ENCODE results near the gene HSD17B2.

Gene HSD17B2

DNA sequence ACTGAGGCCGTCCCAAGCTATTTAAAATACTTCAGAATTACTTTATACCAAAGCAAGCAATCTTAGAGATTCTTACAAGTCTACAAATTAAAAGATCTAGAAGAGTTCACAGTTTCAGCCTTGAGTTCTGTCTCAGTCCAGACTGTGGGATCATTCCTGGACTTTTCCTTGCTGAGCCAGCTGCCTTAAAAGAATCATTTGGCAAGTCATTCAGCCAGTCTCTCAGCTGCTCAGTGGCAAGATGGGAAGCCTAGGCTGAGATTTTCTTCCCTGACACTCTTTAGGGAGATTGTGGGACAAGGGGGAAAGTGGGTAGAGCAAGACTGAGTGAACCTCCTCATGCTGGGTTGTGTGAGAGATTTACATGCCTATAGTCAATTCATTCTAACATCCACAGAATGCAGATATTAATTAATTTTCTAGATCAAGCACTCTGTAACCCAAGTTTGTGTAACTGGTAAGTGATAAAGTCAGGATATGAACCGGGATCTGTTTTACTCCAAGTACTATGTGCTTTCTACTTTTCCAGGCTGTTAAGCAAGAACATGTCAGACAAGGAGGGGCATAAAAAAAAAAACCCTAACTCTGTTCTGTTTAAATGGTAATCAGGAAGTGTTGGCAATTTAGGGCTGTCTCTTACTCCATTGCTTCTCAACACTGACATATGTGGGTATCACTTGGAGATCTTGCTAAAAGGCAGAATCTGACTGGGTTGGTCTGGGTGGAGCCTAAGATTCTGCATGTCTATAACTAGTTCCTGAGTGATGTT, 50.1 kb downstream of the HSD17B2 start:
- H3K4me3 ChIP-seq (ENCODE audit: low read depth, low read length), result no peak overlapping the region
- TF ChIP-seq, protein P1, sequence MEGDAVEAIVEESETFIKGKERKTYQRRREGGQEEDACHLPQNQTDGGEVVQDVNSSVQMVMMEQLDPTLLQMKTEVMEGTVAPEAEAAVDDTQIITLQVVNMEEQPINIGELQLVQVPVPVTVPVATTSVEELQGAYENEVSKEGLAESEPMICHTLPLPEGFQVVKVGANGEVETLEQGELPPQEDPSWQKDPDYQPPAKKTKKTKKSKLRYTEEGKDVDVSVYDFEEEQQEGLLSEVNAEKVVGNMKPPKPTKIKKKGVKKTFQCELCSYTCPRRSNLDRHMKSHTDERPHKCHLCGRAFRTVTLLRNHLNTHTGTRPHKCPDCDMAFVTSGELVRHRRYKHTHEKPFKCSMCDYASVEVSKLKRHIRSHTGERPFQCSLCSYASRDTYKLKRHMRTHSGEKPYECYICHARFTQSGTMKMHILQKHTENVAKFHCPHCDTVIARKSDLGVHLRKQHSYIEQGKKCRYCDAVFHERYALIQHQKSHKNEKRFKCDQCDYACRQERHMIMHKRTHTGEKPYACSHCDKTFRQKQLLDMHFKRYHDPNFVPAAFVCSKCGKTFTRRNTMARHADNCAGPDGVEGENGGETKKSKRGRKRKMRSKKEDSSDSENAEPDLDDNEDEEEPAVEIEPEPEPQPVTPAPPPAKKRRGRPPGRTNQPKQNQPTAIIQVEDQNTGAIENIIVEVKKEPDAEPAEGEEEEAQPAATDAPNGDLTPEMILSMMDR (IDR thresholded peaks at IDR 0.05; ENCODE audit: low read depth, low read length), result no peak

DNA sequence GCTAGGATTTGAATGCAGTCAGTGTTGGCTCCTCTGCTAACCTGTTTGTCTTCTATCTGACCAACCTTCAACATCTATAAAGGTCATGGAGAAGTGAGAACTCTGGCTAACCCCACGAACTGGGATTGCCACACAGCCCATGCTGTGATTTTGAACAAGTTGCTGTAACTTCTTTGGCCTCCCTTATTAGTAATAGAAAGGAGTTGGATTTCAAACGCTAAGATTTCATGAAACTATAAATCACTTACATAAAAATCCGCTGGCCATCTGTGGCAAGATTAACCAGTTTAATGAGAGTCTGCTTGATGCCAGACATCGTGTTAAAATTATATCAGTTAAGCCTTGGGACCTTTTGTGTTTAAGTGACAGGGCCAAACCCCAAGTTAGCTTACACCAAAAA, 53.4 kb downstream of the HSD17B2 start:
- no peak overlapping the region for H3K4me3 ChIP-seq (ENCODE audit: low read depth, low read length)
- TF ChIP-seq, protein P1 (IDR thresholded peaks at IDR 0.05; ENCODE audit: low read depth, low read length), result no peak

DNA sequence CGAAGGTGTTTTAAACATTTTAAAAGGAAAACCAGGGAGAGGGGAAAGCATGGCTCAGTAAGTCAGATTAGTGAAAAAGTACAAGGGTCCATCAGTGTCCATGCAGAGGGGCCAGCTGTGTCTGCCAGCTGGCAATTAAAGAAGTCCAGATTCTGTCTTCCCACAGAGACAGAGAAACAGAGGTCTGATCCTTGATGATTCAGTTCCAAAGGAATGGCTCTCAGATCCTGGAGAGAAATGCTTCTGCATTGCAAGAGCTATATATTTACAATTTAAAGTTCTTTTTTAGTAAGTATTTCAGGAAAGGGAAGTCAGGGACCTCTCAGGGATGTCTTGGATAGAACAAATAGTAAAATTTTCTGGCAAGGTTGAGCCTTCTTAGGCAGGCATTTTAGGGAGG, 56.2 kb downstream of the HSD17B2 start:
- H3K4me3 ChIP-seq (ENCODE audit: low read depth, low read length), result no peak overlapping the region
- TF ChIP-seq, protein P1 (IDR thresholded peaks at IDR 0.05; ENCODE audit: low read depth, low read length), result no peak

DNA sequence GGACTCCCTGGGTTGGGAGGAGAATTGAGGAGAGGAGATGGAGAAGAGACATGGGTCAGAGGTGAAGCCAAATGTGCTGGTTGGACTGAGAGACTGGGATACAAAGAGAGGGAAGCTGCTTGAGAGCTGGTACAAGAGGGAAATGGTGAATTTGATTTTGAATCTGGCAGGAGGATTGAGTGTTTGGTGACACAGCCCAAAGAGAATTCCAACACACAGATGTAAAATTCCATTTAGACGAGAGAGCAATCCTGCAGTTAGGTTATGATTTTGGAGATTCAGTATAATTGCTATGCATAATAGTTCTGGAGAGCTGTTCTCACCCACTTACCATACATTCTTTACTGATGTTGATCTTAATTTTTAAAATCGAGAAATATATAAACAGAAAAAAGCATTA, 57.7 kb downstream of the HSD17B2 start:
- no peak overlapping the region for H3K4me3 ChIP-seq (ENCODE audit: low read depth, low read length)
- TF ChIP-seq, protein P1 (IDR thresholded peaks at IDR 0.05; ENCODE audit: low read depth, low read length), result no peak

DNA sequence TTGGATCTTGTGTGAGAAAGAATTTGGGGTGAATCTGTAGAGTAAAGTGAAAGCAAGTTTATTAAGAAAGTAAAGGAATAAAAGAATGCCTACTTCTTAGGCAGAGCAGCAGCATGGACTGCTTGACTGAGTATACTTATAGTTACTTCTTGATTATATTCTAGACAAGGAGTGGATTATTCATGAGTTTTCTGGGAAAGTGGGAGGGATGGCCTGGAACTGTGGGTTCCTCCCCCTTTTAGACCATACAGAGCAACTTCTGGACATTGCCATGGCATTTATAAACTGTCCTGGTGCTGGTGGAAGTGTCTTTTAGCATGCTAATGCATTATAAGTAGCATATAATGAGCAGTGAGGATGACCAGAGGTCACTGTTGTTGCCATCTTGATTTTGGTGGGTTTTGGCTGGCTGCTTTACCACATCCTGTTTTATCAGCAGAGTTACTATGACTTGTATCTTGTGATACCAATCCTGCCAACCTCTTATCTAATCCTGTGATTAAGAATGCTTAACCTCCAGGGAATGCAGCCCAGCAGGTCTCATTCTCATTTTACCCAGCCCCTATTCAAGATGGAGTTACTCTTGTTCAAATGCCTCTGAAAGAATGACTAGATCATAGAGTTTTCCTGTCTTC, 58.7 kb downstream of the HSD17B2 start:
- no peak overlapping the region for H3K4me3 ChIP-seq (ENCODE audit: low read depth, low read length)
- TF ChIP-seq, protein P1 (IDR thresholded peaks at IDR 0.05; ENCODE audit: low read depth, low read length), result no peak

DNA sequence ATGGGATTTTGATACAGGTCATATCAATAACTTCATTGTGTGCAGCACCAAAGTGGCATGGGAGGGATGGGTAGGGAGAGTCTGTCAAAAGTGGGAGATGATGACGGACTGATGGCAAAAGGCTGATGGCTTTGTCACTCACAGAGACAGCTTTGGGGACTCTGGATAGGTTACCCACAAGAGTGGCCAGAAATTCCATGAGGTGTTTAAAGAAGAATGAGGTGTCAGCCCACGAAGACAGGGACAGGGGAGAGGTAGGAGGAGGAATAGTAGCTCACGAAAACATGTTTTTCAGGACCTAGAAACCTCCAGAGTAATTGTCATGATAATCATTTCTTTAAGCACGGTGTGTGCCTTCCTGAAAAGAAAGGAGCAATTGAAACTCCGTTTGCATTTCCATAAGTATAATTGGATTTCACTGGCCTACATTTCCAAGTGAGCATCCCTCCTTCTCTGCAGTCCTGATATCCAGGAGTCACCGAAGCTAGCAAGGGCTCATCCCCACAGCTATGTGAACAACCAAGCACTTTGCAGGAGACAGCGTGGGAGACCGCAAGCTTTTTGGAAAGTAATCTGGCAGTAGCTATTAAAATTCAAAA, 60.0 kb downstream of the HSD17B2 start:
- no peak overlapping the region for H3K4me3 ChIP-seq (ENCODE audit: low read depth, low read length)
- TF ChIP-seq, protein P1 (IDR thresholded peaks at IDR 0.05; ENCODE audit: low read depth, low read length), result no peak

DNA sequence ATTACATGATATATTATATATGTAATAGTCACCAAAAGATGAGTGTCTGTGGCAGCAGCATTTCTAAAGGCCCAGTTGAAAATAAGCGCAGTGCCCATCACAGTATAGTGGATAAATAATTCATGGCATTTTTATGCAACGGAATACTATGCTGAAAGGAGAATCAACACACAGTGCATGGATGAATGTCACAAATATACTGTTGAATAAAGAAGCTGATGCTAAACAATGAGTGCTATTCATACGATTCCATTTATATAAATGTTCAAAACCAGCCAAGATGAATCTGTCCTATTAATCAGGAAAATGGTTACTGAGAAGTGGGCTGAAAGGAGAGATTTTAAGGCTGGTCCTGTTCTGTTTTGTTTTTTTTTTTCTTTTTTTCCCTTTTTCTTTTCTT, 61.6 kb downstream of the HSD17B2 start:
- TF ChIP-seq, protein P1 (IDR thresholded peaks at IDR 0.05; ENCODE audit: low read depth, low read length), result no peak
- H3K4me3 ChIP-seq (ENCODE audit: low read depth, low read length), result no peak overlapping the region
